Measurements from ENCODE around the gene RFX5. TPM values are rescaled to one million over a fixed set of nuclear protein-coding genes. Genes with fewer than 3 reads are reported as not detected.

RFX5 gene
- total and polyA plus RNA-seq, 2 experiments from 2014 or later, result 14.1 to 48.8 TPM

DNA sequence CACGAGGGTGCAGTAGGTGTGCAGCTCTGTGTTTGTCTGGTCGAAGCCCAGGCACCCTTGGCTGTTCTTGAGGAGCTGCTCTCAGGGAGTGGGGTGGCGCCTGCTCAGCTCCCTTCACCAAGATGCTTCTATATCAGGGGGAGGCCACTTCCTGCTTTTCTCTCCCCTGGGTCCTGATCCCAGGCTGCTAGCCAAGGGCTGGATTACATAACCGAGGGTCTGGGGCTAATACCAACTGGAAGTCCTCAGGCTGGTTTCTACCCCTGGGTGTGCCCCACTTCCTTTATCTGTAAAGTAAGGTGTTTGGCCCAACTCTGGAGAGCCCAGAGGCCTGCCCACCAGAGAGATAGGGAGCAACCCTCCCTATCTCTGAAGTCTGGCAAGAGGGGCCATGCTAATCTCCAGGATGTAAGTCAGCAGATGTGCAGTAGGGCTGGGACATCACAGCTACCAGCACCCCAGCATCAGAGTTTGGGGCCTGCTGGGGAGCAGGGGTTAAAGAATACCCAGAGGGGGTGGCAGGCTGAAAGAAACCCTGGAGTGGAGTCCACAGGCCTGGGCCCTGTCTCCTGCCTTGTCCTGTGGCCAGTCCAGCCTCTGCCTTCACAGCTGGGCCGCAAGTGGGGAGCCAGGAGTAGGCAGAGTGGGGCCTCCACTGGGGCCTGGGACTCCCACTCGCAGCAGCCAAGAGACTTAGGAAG, 23.3 kb upstream of the RFX5 start:
- Histone ChIP-seq H4K20me1 (ENCODE audit: insufficient read depth, poor library complexity, severe bottlenecking) (no peaks in the 10 kb centered on the region), H3K36me3 (replicated peaks; ENCODE audit: insufficient read depth, low read depth) (no peaks in the 10 kb centered on the region), H3K4me3 (no peak overlapping the region), H3K27me3 (no peaks in the 10 kb centered on the region), H3K9me2 (replicated peaks; ENCODE audit: insufficient read depth) (no peaks in the 10 kb centered on the region), H3K9me3 (ENCODE audit: low read depth) (no peaks in the 10 kb centered on the region), H3K4me2 (peak overlapping the region; percentile 82), H3K4me1 (ENCODE audit: insufficient read depth) (peaks cover 31% of the 10 kb centered on the region), H3K79me2 (peaks cover 11% of the 10 kb centered on the region), H2AFZ (no peak overlapping the region), H3K27ac (peak overlapping the region; percentile 15)
- TF ChIP-seq, protein P1, sequence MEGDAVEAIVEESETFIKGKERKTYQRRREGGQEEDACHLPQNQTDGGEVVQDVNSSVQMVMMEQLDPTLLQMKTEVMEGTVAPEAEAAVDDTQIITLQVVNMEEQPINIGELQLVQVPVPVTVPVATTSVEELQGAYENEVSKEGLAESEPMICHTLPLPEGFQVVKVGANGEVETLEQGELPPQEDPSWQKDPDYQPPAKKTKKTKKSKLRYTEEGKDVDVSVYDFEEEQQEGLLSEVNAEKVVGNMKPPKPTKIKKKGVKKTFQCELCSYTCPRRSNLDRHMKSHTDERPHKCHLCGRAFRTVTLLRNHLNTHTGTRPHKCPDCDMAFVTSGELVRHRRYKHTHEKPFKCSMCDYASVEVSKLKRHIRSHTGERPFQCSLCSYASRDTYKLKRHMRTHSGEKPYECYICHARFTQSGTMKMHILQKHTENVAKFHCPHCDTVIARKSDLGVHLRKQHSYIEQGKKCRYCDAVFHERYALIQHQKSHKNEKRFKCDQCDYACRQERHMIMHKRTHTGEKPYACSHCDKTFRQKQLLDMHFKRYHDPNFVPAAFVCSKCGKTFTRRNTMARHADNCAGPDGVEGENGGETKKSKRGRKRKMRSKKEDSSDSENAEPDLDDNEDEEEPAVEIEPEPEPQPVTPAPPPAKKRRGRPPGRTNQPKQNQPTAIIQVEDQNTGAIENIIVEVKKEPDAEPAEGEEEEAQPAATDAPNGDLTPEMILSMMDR (IDR thresholded peaks at IDR 0.05; ENCODE audit: poor library complexity), result no peak
- no peak for TF ChIP-seq EZH2 (IDR thresholded peaks at IDR 0.05; ENCODE audit: borderline replicate concordance)
- TF ChIP-seq EZH2phosphoT487 (IDR thresholded peaks at IDR 0.05; ENCODE audit: low read depth, severe bottlenecking, unreplicated experiment), result no peak
- no peak for DNase-seq (ENCODE audit: low spot score)
- 72% methylated on average over 6 of the region's 6 CpGs for WGBS (ENCODE audit: low lambda C conversion rate, missing lambda C conversion rate)

DNA sequence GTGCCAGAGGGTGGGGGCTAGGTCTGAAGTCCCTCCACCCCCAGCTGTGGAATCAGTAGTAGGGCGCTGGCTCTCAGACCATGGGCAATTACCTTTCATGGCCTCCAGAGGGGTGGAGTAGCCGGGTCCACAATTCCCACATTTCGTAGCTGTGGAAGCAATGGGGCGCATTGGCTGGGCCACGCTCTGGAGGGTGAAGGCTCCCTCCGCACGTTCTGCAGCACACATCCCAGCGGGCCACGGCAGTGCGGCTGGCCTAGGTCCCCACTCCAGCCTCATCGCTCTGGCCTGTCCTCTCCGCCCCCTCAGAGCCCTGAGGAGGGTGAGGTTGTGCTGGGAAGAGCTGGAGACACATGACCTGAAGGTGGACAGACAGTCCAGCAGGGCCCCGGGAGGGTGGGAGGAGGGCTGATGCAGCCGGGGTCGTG, 22.6 kb upstream of the RFX5 start:
- H4K20me1 ChIP-seq (ENCODE audit: insufficient read depth, poor library complexity, severe bottlenecking), result no peaks in the 10 kb centered on the region
- 92% methylated on average over 15 of the region's 15 CpGs for WGBS (ENCODE audit: low lambda C conversion rate, missing lambda C conversion rate)
- H3K4me3 ChIP-seq, result no peak overlapping the region

DNA sequence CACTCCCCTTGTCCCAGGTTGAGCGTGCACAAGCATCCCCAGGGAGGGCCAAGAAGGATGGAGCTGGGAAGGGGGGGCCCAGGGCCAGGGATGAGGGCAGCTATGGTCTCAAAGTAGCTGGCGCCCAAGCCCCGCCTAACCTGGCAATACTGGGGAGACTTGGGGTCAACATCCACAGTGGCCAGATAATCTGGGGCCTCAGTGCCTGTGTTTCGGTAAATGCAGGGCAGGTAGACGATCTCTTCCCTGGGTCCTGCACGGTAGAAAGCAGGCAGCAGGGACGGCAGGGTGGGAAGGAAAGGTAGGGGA, 22.2 kb upstream of the RFX5 start:
- Histone ChIP-seq H3K9me3 (ENCODE audit: low read depth) (no peaks in the 10 kb centered on the region), H3K4me1 (ENCODE audit: insufficient read depth) (peaks cover 31% of the 10 kb centered on the region), H3K4me2 (no peak overlapping the region), H3K27me3 (no peaks in the 10 kb centered on the region), H2AFZ (no peak overlapping the region), H3K4me3 (no peak overlapping the region), H4K20me1 (ENCODE audit: insufficient read depth, poor library complexity, severe bottlenecking) (no peaks in the 10 kb centered on the region), H3K36me3 (replicated peaks; ENCODE audit: insufficient read depth, low read depth) (no peaks in the 10 kb centered on the region), H3K79me2 (peaks cover 11% of the 10 kb centered on the region), H3K27ac (no peak overlapping the region), H3K9me2 (replicated peaks; ENCODE audit: insufficient read depth) (no peaks in the 10 kb centered on the region)
- no peak for DNase-seq (ENCODE audit: low spot score)
- 91% methylated on average over 7 of the region's 7 CpGs for WGBS (ENCODE audit: low lambda C conversion rate, missing lambda C conversion rate)
- no peak for TF ChIP-seq EZH2phosphoT487 (IDR thresholded peaks at IDR 0.05; ENCODE audit: low read depth, severe bottlenecking, unreplicated experiment)
- no peak for TF ChIP-seq EZH2 (IDR thresholded peaks at IDR 0.05; ENCODE audit: borderline replicate concordance)
- TF ChIP-seq, protein P1 (IDR thresholded peaks at IDR 0.05; ENCODE audit: poor library complexity), result no peak

More for the DNA sequence above, 22.6 kb upstream of the RFX5 start:
- H3K36me3 ChIP-seq (replicated peaks; ENCODE audit: insufficient read depth, low read depth), result no peaks in the 10 kb centered on the region
- peaks cover 11% of the 10 kb centered on the region for H3K79me2 ChIP-seq
- H3K4me1 ChIP-seq (ENCODE audit: insufficient read depth), result peaks cover 31% of the 10 kb centered on the region
- H2AFZ ChIP-seq, result no peak overlapping the region
- H3K9me2 ChIP-seq (replicated peaks; ENCODE audit: insufficient read depth), result no peaks in the 10 kb centered on the region
- TF ChIP-seq EZH2 (IDR thresholded peaks at IDR 0.05; ENCODE audit: borderline replicate concordance), result no peak
- TF ChIP-seq, protein P1 (IDR thresholded peaks at IDR 0.05; ENCODE audit: poor library complexity), result no peak
- no peak for TF ChIP-seq EZH2phosphoT487 (IDR thresholded peaks at IDR 0.05; ENCODE audit: low read depth, severe bottlenecking, unreplicated experiment)
- H3K27me3 ChIP-seq, result no peaks in the 10 kb centered on the region
- no peaks in the 10 kb centered on the region for H3K9me3 ChIP-seq (ENCODE audit: low read depth)
- DNase-seq (ENCODE audit: low spot score), result no peak
- H3K4me2 ChIP-seq, result no peak overlapping the region
- H3K27ac ChIP-seq, result no peak overlapping the region
